GM19395 (cell line): ENCODE data around the gene TUBA8.

Experiments used
- ATAC-seq: cut with Tn5 transposase; IDR thresholded peaks from one replicate; pipeline ENCODE4 v1.9.1; 2021; ENCODE audit warnings: mild to moderate bottlenecking, moderate library complexity; ENCODE audit not compliant: unreplicated experiment

Gene TUBA8

DNA sequence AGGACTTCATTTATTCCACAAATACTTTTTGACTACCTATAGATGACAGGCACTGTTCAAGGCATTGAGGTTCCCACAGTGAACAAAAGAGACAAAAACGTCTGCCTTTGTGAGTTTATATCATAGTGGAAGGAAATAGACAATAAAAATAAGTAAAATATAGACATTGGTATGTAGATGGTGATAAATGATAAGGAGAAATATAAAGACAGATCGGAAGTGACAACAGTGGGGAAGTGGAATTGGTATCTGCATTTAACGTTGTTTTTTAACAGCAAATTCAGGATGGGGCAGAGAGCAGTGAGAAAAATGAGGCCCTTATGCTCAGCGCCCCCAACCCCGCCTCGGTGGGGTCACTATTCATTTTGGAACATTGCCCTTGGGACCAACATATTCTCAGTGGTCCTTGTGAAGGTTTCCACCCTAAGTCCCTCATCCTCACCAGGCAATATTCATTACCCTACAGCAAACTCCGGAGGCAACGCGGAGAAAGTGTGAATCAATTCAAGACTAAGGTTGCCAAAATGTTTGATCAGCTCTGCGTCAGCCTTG lies 33.4 kb upstream of the TUBA8 start:
- peak; percentile 4 for ATAC-seq

- peak; percentile 93 for ATAC-seq
Observed at GRCh38 chr22:18077639-18078328, 32.8 kb upstream of the TUBA8 start, which contains the start of gene PEX26. Gene PEX26, plus strand, starts transcription at chr22:18077990. Its CDS starts 387 bp downstream, at chr22:18078377.

DNA sequence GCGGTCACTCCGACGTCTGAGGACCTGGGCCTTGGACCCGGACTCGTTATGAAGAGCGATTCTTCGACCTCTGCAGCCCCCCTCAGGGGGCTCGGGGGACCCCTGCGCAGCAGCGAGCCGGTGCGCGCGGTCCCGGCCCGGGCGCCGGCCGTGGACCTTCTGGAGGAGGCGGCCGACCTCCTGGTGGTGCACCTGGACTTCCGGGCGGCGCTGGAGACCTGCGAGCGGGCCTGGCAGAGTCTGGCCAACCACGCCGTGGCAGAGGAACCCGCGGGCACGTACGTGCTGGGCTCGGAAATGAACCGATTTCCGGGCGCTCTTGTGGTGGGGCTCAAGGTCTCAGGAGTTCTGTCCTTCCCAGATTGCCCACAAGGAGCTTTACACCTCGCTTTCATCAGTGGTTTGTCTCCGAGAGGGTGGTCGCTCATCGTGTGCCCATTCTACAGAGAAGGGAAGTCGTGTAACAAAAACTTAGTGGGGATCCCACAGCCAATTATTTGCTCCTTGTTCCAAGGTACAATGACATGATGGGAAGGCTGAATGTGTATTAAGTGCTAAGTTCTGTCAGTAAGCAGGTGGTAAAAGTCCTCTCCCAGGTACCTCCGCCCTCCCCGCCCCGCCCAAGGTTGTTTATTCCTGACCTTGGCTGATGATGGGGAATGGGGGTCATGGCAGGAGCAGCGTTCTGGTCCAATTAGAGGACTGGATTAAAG lies 32.1 kb upstream of the TUBA8 start:
- ATAC-seq: peak; percentile 35

DNA sequence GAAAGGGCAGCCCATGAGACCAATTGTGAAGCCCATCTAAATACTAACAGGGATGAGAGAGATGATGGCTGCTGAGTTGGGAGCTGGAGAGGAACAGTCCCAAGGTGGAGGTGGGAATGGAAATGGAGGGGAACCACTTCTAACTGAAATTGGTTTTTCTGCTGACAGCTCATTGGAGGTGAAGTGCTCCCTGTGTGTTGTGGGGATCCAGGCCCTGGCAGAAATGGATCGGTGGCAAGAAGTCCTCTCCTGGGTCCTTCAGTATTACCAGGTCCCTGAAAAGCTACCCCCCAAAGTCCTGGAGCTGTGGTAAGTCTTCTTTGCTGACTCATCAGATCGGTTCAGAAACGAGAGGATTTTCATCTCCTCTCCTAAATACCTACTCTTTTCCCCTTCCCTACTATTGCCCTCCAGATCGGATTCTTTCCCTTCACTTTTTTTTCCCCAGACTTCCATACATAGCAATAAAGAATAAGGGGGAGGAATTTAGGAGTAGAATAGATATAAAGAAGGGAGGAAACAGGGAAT lies 30.8 kb upstream of the TUBA8 start:
- no peak for ATAC-seq

GRCh38 chr22:18081416-18081815 lies 29.2 kb upstream of the TUBA8 start:
- no peak for ATAC-seq

GRCh38 chr22:18082467-18082866 lies 28.1 kb upstream of the TUBA8 start:
- no peak for ATAC-seq

DNA sequence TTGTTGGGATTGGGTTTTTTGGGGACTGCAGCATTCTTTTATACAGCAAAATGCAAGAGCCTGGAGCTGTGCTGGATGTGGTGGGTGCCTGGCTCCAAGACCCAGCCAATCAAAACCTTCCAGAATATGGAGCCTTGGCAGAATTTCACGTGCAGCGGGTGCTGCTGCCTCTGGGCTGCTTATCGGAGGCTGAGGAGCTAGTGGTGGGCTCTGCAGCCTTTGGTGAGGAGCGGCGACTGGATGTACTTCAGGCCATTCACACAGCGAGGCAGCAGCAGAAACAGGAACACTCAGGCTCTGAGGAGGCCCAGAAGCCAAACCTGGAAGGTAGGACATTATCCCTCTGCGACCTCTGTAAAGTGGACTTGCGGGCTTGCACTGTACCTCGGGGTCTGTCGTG lies 27.2 kb upstream of the TUBA8 start:
- ATAC-seq: no peak

DNA sequence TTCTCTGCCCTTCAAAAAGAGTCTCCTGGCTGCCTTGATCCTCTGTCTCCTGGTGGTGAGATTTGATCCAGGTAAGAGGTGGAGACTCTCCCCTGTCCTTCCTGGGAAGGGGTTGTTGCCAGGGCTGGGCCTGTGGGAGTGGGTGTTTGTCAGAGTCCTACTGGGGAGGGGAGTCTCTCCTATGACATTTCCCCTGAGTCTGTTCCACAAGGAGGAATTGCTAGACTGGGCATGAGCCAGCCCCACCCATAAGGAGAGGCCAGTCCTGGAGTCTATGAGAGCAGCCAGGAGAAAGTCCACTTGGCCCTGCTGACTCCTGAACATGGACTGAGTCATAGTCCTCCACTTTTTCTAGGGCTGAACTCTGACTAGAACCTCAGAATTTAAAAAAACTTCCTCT lies 25.4 kb upstream of the TUBA8 start:
- ATAC-seq: no peak

GRCh38 chr22:18087350-18087855 lies 23.2 kb upstream of the TUBA8 start:
- ATAC-seq: no peak

- ATAC-seq: no peak
Observed at GRCh38 chr22:18088825-18089568, 21.6 kb upstream of the TUBA8 start.

DNA sequence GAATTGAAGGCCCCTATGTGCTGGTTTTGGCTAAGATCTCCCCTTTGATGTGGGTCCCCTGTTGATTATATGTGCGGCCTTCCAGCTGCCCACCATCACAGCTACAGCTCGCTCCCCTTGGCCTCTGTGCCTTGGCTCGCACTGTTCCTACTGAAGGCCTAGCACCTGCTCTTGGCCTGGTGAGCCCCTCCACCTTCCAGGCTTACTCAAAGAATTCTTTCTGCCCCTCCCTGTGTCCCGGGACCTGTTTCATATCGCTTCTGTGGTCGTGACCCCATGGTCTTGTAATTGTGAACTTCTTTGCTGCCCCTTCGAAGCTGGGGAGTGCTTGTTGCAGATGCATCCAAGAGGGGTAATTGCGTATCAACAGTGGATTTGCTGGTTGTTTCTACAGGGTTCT lies 20.3 kb upstream of the TUBA8 start:
- ATAC-seq: no peak

DNA sequence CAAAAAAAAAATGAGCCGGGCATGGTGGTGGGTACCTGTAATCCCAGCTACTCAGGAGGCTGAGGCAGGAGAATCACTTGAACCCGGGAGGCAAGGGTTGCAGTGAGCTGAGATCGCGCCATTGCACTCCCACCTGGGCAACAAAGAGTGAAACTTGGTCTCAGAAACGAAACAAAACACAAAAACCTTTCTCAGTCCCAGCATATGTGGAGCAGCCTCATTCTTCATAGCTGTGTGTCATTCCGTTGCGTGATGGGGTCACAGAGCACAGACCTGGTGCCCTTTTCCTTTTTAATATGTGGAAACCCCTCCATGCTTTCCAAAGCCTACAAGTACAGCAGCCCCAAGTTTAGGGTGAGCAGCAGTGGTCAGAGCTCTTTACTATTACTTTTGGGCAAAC lies 19.1 kb upstream of the TUBA8 start:
- ATAC-seq: no peak

DNA sequence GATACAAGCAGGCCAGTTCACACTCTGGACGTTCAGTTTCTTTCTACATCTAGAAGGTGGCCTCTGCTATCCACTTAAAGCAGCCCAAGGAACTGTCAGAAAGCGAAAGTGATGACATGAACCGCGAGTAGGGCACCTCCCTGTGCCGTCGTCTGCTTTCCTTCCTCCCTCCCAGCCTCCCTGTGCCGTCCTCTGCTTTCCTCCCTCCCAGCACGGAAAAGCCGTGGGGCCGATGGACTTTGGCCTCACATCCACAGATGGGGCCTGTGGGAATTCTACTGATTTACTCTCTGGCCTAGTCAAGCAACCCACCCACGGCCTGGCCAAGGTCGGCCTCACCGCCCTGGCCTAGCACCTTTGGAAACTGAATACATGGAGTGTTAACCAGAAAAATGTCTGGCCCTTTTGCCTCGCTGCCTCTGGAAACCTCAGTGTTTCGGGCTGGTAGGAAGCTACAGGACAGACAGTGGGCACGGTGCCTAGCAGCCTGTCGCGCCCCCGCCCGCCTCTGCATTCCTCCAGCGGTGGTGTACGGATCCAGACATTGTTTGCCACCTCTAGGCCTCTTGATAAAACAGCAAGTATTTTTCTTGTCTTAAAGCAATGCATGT lies 18.6 kb upstream of the TUBA8 start:
- ATAC-seq: no peak

- ATAC-seq: no peak
Observed at GRCh38 chr22:18093661-18094060, 16.9 kb upstream of the TUBA8 start.

DNA sequence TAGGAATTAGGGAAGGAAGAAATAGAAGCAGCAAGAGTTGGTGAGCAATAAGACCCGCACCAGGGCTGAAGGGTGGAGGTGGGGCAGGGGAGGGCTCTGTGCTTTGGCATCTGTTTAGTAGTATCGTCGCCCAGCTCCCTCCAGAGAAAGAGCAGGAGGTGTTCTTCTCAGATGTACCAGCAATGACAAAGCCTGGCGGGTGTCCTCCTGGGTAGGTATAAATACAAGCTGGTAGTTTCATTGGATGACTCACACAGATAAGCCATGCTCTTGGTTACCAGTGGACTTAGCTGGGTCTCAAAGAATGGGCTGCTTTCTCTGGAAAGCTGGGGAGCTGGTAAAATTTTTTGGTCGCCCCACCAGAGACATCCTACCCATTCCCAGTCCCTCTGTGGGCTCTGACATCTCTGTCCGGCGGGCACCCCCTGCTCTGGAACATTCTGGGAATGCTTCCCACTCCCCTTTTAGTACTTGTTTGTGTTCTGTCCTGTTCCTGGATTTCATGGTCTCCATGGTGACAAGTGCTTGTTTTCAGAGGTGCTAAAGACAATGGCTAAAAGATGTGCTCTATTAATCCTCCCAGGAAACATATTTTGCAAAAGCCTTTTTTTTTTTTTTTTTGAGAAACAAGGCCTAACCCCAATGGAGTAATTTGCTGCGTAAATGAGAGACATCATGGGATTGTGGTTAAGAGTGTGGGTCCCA lies 15.4 kb upstream of the TUBA8 start:
- ATAC-seq: no peak

DNA sequence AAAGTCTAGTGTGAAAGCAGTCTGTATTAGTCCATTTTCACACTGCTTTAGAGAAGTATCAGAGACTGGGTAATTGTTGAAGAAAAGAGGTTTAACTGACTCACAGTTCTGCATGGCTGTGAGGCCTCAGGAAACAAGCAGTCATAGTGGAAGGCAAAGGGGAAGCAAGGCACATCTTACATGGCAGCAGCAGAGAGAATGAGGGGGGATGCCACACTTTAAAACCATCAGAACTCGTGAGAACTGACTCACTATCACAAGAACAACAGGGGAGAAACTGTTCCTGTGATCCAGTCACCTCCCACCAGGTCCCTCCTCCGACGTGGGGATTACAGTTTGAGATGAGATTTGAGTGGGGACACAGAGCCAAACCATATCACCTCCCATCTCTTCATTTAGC lies 13.8 kb upstream of the TUBA8 start:
- no peak for ATAC-seq

GRCh38 chr22:18100781-18101180 lies 9.8 kb upstream of the TUBA8 start:
- no peak for ATAC-seq

DNA sequence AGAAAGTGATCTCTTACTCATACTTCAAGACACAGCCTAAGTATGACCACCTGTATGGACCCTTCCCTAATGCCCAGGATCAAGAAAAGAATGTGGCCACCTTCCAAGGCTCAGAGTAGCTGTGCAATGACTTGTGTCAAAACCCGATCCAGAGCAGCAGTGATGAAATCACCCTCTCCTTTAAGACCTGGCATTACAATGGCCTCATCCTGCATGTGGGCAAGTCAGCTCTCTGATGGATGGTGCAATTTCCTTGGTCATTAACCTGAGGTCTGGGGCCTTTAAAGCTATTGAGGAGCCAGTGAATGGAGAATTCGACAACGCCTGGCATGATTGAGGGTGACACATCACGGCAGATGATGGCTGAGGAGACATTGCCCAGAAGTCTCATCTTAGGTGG lies 9.1 kb upstream of the TUBA8 start:
- ATAC-seq: no peak

DNA sequence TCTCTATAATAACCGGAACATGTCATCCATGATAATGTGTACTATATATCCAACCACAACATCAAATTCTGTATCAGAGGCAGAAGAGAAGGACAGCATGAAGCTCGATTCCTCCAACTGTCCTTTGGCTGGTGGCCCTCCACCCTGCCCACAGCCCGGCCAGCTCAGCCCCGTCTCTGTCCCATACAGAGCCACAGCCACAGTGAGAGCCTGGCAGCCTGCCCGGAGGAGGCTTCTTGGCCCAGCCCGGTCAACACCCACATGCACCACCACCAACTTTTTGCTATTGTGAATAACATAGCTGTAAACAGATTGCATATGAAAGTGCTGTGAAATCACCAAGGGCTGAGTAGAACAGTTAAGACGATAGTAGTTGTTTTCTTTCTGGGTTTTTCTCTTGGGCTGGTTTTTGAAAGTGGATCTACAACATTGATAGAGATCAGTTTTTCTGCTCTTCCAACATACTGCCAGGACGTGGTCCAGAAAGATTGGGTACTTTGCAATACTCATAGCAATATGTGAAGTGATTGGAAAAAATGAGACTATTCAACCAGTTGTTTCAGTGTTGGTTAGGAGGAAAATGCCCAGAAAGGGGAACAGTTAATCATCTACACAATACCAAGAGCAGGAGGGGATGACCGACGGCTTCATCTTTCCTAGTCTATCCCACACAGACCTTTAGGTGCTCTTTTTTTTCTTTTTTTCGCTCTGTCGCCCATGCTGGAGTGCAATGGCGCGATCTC lies 6.9 kb upstream of the TUBA8 start:
- ATAC-seq: no peak
